ENCODE data around the gene GLI2.

- TF ChIP-seq, protein P1, sequence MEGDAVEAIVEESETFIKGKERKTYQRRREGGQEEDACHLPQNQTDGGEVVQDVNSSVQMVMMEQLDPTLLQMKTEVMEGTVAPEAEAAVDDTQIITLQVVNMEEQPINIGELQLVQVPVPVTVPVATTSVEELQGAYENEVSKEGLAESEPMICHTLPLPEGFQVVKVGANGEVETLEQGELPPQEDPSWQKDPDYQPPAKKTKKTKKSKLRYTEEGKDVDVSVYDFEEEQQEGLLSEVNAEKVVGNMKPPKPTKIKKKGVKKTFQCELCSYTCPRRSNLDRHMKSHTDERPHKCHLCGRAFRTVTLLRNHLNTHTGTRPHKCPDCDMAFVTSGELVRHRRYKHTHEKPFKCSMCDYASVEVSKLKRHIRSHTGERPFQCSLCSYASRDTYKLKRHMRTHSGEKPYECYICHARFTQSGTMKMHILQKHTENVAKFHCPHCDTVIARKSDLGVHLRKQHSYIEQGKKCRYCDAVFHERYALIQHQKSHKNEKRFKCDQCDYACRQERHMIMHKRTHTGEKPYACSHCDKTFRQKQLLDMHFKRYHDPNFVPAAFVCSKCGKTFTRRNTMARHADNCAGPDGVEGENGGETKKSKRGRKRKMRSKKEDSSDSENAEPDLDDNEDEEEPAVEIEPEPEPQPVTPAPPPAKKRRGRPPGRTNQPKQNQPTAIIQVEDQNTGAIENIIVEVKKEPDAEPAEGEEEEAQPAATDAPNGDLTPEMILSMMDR (conservative IDR thresholded peaks at IDR 0.05; ENCODE audit: low read depth, low read length) = no peak
- no peak for TF ChIP-seq EZH2 (IDR thresholded peaks at IDR 0.05; ENCODE audit: low read length, unreplicated experiment)
- no peak for TF ChIP-seq EZH2phosphoT487 (IDR thresholded peaks at IDR 0.05; ENCODE audit: borderline replicate concordance, low read length)
These were observed 40.3 kb downstream of the GLI2 start for GRCh38 chr2:120775801-120776589.

Measured in PC-3 (cell line).